Heart right ventricle (tissue), 16 donors: ENCODE data around the gene ARIH1. TPM values are rescaled to one million over a fixed set of nuclear protein-coding genes. Genes with fewer than 3 reads are reported as not detected.
A peak's percentile ranks its signal among the peaks of the same experiment; 100 is the strongest.

Experiments used
- ATAC-seq, 8 donors: fragments of 200-7000 bp; cut with Tn5 transposase; one replicate each; pipeline ENCODE4 v1.9.1; 2020; ENCODE audit warnings: mild to moderate bottlenecking in 8 of 8, moderate library complexity in 8 of 8, moderate number of reproducible peaks in 1 of 8
- DNase-seq, 2 donors: peaks; one replicate each; pipeline ENCODE4 v3.0.0-alpha.2; 2020
- H3K27ac ChIP-seq, 10 donors: fragments of 200-600 bp; sonication (generic) in 2 of 10; one replicate each; pipeline versions ENCODE4 v1.5.0 to v1.8.0; 2020 to 2022; ENCODE audit warnings: mild to moderate bottlenecking in 3 of 10
- H3K27me3 ChIP-seq, 7 donors: fragments of 200-600 bp; one replicate each; pipeline ENCODE4 v1.8.0; 2021 to 2022; ENCODE audit warnings: mild to moderate bottlenecking in 2 of 7
- H3K36me3 ChIP-seq, 9 donors: fragments of 200-600 bp; sonication (generic) in 1 of 9; one replicate each; pipeline versions ENCODE4 v1.5.0 to v1.8.0; 2020 to 2022; ENCODE audit warnings: mild to moderate bottlenecking in 2 of 9
- H3K4me1 ChIP-seq, 9 donors: fragments of 200-600 bp; sonication (generic) in 1 of 9; one replicate each; pipeline versions ENCODE4 v1.5.0 to v1.8.0; 2020 to 2022; ENCODE audit warnings: mild to moderate bottlenecking in 4 of 9
- H3K4me3 ChIP-seq, 10 donors: fragments of 200-600 bp; sonication (generic) in 2 of 10; one replicate each; pipeline versions ENCODE4 v1.5.0 to v1.8.0; 2020 to 2022; ENCODE audit warnings: mild to moderate bottlenecking in 7 of 10, moderate library complexity in 2 of 10
- H3K9me3 ChIP-seq, 11 donors: fragments of 200-600 bp in 10 of 11; sonication (generic) in 2 of 11; one replicate each; pipeline versions ENCODE4 v1.5.0 to v1.8.0; 2013 to 2022; ENCODE audit warnings: mild to moderate bottlenecking in 2 of 11, control low read depth in 1 of 11, moderate library complexity in 1 of 11
- WGBS, 2 donors: extraction: QIAGEN DNeasy Blood & Tissue Kit; methylation state at CpG; one replicate each; pipeline ENCODE4 v1.1.7; 2013; ENCODE audit warnings: inconsistent platforms in 1 of 2; 5-methylcytosine and 5-hydroxymethylcytosine counted together
- intact Hi-C, 10 donors: fragments of 100-400 bp; cut with DNase I; formaldehyde crosslinking; loops; one replicate each; pipeline versions ENCODE4 v1.11.1 to v1.14.2; 2022
- polyA plus RNA-seq, 2 donors: library from polyadenylated mRNA; stranded (reverse); fragments of 200-250 nt; gene quantifications; one replicate each; pipeline ENCODE4 v1.2.3, GENCODE V29; 2013
- total RNA-seq, 10 donors: library from RNA; stranded (reverse); fragmentation: NEBNext Ultra II Directional in 3 of 10; extraction: Animal tissue kit (Norgen Biotek cat#: 25700) in 3 of 10; gene quantifications; one replicate each; pipeline versions ENCODE4 v1.2.1 to v1.2.4, GENCODE V29; 2021 to 2023
- TF ChIP-seq, protein P1 (sequence below), 9 donors: fragments of 200-600 bp; sonication (generic) in 2 of 9; IDR thresholded peaks; one replicate each; pipeline versions ENCODE4 v1.5.0 to v1.8.0; 2021 to 2022; ENCODE audit warnings: antibody characterized with exemption in 9 of 9, mild to moderate bottlenecking in 5 of 9, moderate library complexity in 1 of 9
- donor health status: Arrhythmogenic right ventricular cardiomyopathy.
- donor health status: ischemic (EF 13 %, LVEDD 7.1; RV severe dilation, severe dysfunction).
- donor health status: healthy with polysubstance abuse.
- donor health status: DM: no; HTN: yes; CAD: no.
- donor health status: DM: no; HTN: no; CAD: no.
- donor health status: ischemic (EF 25% LVEDD 6.9; RV normal size, moderate dysfunction).
- donor health status: ischemic (EF 25% LVEDD 5.7; RV mildly dilated, moderate dysfunction).
- donor health status: healthy.
- donor health status: DM: yes; HTN: yes; CAD: no.
- donor health status: Ischemic cardiomyopathy.
- donor health status: ischemic (EF 35%, LVEDD 5.7; RV mildly dilated, moderate dysfunction).
- donor health status: nonischemic (EF 11% LVEDD 7.7; RV severe dilation, severe dysfunction).
- donor health status: DM: yes; HTN: yes; CAD: no.
- donor health status: PGD.
- donor health status: ischemic (EF 29% LVEDD 5.4; RV normal size, mild dysfunction).
- donor health status: nonischemic (EF 23%, LVEDD 6.1; RV moderate dilation, normal function).

The ARIH1 gene
- total and polyA plus RNA-seq, 12 donors: 23.1 to 231 (median 182) TPM

DNA sequence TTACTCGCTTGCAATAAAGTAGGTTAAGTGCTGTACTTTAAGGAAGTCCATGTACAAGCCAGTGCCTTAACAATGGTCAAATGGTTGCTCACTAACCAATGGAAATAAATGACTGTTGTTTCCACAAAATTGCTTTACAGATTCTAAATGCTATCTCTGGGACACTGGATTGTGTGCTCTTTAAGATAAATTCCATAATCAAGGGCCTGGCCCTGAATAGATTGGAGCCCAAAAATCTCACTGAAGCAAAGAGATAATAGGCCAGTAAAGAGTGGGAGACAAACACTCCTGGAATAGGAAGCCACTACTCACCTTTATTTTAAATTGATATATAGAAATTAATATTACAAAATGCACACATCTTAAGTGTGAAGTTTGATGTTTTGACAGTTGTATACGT lies 118.0 kb downstream of the ARIH1 start:
- DNase-seq (no peak), ATAC-seq (no peak)
- TF ChIP-seq, protein P1, sequence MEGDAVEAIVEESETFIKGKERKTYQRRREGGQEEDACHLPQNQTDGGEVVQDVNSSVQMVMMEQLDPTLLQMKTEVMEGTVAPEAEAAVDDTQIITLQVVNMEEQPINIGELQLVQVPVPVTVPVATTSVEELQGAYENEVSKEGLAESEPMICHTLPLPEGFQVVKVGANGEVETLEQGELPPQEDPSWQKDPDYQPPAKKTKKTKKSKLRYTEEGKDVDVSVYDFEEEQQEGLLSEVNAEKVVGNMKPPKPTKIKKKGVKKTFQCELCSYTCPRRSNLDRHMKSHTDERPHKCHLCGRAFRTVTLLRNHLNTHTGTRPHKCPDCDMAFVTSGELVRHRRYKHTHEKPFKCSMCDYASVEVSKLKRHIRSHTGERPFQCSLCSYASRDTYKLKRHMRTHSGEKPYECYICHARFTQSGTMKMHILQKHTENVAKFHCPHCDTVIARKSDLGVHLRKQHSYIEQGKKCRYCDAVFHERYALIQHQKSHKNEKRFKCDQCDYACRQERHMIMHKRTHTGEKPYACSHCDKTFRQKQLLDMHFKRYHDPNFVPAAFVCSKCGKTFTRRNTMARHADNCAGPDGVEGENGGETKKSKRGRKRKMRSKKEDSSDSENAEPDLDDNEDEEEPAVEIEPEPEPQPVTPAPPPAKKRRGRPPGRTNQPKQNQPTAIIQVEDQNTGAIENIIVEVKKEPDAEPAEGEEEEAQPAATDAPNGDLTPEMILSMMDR (IDR thresholded peaks at IDR 0.05): no peak
- intact Hi-C loops: loop anchor here in 2 of 10 donors (10.0 kb wide), 1 partner anchor 83 kb away; no protein-coding TSS in a partner anchor
- 87 to 90% methylated on average over 2 of the region's 2 CpGs for WGBS, 2 donors
- Histone ChIP-seq H3K4me1 (no peaks in the 10 kb centered on the region), H3K36me3 (peaks cover 0 to 17% (median 0%) of the 10 kb centered on the region in 9 donors), H3K4me3 (no peak overlapping the region), H3K9me3 (no peaks in the 10 kb centered on the region), H3K27ac (no peak overlapping the region), H3K27me3 (no peaks in the 10 kb centered on the region)

DNA sequence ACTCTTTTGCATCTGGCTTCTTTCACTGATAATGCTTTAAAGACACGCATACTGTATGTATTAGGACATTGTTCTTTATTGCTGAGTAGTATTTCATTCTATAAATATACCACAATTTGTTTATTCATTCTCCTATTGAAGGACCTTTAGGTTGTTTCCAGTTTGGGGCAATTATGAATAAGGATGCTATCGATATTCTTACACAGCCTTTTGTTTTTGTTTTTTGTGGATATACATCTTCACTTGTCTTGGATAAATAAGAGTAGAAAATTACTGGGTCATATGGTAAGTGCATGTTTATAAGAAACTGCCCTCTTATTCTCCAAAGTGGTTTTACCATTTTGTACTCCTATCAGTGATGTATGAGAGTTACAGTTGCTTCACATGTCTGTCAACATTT lies 118.5 kb downstream of the ARIH1 start:
- Histone ChIP-seq H3K9me3 (no peaks in the 10 kb centered on the region), H3K27me3 (no peaks in the 10 kb centered on the region), H3K36me3 (peaks cover 0 to 17% (median 0%) of the 10 kb centered on the region in 9 donors), H3K27ac (no peak overlapping the region), H3K4me3 (no peak overlapping the region), H3K4me1 (no peaks in the 10 kb centered on the region)
- DNase-seq: no peak
- ATAC-seq: no peak
- WGBS, 2 donors: 86 to 93% methylated on average over 2 of the region's 2 CpGs
- intact Hi-C loops: loop anchor here in 2 of 10 donors (10.0 kb wide), 1 partner anchor 82 kb away; no protein-coding TSS in a partner anchor
- TF ChIP-seq, protein P1 (IDR thresholded peaks at IDR 0.05): no peak

DNA sequence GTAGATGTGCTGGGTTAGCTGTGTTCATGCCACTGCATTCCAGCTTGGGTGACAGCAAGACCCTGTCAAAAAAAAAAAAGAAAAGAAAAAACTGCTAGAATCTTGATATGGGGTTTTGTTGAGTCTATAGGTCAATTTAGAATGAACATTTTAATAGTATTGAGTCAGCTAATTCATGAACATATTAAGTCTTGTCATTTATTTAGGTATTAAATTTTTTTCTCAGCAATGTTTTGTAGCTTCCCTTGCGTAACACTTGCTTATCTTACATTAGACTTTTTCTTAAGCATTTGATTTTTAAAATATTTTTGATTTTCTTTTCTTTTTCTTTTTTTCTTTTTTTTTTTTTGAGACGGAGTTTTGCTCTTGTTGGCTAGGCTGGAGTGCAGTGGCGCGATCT lies 119.7 kb downstream of the ARIH1 start:
- Histone ChIP-seq H3K27me3 (no peaks in the 10 kb centered on the region), H3K36me3 (peaks cover 0 to 9% (median 0%) of the 10 kb centered on the region in 9 donors), H3K27ac (no peak overlapping the region), H3K9me3 (no peaks in the 10 kb centered on the region), H3K4me3 (no peak overlapping the region), H3K4me1 (no peaks in the 10 kb centered on the region)
- ATAC-seq (no peak), DNase-seq (no peak)
- WGBS, 2 donors: 93 to 96% methylated on average over 4 of the region's 4 CpGs
- TF ChIP-seq, protein P1 (IDR thresholded peaks at IDR 0.05): no peak
- intact Hi-C loops: loop anchor here in 2 of 10 donors (10.0 kb wide), 1 partner anchor 81 kb away; no protein-coding TSS in a partner anchor

DNA sequence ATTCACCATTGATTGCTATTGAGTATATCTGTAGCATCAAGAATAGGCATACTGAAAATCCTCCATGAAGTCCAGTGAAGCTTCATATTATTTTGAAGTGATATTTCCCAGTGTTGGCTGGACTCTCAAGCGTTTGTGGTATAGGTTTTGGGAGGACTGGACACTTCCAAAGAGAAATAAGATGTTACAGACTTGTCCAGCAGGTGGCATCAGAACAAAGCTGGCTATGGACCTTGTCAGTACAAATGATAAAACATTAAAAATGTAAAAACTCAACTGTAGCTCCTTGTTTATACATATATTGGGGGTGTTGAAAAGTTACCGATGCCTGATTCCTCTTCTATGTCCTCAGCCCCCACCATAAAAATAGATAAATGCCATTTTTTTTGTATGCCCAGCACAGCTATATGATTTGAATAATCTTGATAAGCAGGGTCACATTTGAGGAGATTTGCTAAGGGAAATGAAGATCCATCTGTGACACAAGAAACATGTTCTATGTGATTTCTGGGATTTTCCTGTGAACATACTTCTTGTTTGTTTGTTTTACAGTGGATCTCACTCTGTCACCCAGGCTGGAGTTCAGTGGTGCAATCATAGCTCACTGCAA lies 125.8 kb downstream of the ARIH1 start:
- ATAC-seq (no peak), DNase-seq (peak in 1 of 2 donors; percentile 32)
- Histone ChIP-seq H3K27ac (no peak overlapping the region), H3K4me1 (no peaks in the 10 kb centered on the region), H3K27me3 (no peaks in the 10 kb centered on the region), H3K36me3 (no peaks in the 10 kb centered on the region), H3K9me3 (no peaks in the 10 kb centered on the region), H3K4me3 (no peak overlapping the region)
- intact Hi-C loops: loop anchor here in 7 of 10 donors (5.0 to 10.0 kb wide), 5 partner anchors 75 to 1375 kb away; partner anchors contain the start of genes BBS4 (in 1 of the 7) and HIGD2B (in 1 of the 7)
- WGBS, 2 donors: 17 to 18% methylated on average over 2 of the region's 2 CpGs
- TF ChIP-seq, protein P1 (IDR thresholded peaks at IDR 0.05): peak; percentile 43 to 75 (median 67)
